ENCODE results near the gene CPA2.
"Not testable (repeated sequence)": the region's sequence is repeated elsewhere in the genome, so short reads cannot be mapped to it uniquely, and the experiment has no call there.

The CPA2 gene

DNA sequence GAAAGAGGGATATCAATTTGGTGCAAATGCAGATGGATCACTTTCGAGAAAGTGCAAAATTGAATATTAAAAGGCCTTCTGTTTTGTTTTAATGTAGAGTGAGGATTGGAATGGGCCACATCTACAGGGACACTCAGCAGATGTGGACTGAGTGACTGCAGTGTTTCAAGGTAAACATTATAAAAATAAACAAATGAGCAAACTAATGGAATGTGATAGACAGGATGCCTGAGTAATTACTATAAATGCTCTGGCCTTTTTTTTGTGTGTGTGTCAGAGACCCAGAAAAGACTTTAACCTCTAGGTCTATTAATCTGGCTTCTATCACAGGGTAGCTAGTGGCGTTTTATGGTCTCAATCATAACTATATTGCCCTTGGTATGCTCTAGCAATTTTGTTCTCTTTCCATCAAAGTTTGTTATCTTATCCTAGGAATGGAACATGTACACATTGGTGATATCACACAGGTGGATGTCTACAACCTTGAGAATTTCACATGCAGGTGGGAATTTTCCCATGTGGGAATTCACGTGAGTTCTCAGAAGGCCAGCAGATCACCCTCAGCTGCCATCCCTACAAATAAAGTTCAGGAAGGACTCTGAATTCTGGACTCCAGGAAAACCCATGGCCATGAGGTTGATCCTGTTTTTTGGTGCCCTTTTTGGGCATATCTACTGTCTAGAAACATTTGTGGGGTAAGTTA is at the start of gene CPA2:
CPA2 (plus strand) TSS at position 606 of the 703 bp plus-strand sequence; CDS start at position 625, 19 bp downstream.
- DNase-seq (ENCODE audit: low read depth in 2 of 2), result no peak

DNA sequence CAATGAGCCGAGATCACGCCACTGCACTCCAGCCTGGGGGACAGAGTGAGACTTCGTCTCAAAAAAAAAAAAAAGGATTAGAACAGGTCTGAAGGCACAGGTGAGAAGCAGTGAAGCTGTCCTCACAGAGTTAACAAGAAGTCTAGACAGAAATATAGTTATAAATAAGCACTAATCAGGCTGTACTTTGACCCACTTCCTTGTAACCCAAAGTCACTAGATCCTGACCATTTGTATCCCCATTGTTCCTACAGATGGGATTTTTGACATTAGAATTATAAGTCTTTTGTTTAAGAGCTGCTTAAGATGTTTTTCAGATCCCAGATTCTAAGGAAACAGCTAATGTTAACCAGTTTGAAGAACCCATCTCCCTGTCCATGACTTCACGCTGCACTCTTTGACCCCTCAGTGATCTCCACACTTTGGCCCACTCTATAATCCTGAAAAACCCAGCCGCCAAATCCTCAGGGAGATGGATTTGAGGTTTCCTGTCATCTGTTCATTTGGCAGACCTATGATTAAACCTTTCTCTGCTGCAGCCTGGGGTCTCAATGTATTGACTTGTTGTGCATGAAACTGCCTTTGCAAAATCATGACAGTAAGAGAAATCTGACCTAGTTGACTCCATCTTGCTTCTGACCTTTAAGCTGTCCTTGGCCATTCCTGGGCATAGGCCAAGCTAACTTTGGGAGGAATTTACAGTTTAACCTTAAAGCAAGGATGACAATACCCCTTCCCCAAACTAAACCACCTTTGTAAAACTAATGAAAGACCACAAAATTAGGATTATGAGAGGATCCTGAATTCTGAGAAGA is 47.6 kb upstream of the CPA2 start:
- DNase-seq (ENCODE audit: low read depth in 2 of 2), result no peak

DNA sequence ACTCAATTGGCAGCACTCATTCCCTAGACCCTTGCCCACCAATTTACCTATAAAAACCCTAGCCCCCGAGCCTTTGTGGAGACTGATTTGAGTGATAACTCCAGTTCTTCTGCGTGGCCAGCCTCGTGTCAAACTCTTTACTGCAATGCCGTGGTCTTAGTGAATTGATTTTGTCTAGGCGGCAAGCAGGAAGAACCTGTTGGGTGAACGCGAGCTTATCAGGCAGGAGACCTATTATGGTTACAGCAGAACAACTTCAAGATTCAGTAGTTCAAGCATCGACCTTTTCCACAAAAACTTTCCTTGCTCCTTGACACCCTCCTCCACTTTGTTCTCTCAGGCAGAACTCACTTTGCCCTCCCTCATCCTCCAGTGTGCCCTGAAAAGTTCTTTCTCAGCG is 46.8 kb upstream of the CPA2 start:
- DNase-seq (ENCODE audit: low read depth in 2 of 2), result no peak

DNA sequence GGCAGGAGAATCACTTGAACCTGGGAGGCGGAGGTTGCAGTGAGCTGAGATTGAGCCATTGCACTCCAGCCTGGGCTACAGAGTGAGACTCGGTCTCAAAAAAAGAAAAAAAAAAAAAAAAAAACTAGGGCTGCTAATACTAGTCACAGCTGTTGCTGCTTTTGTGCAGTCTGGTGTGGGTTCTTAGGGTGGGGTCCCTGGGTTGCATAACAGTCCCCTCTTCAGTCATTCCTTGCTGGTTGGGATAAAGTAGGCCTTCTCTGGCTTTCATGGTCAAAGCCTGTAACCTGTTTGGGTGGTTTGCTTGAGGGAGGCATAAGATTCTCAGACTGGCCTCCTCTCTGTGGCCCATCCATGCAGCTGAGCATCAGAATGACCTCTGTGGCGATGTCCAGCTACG is 44.9 kb upstream of the CPA2 start:
- DNase-seq (ENCODE audit: low read depth in 2 of 2), result no peak

DNA sequence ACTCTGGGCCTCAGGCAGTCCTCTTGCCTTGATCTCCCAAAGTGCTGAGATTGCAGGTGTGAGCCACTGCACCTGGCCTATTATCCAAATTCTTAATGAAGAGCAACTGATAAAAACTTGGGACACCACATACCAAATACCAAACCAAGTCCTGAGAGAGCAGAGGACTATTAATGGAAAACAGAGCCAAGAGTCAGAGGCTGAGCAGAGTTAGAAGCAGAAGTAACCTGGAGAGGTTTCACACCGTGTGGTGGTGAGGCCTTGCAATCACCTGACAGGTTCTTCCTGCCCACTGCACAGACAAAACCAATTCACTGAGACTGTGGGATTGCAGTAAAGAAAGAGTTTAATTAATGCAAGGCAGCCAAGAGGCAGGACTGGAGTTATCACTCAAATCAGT is 43.0 kb upstream of the CPA2 start:
- no peak for DNase-seq (ENCODE audit: low read depth in 2 of 2)

DNA sequence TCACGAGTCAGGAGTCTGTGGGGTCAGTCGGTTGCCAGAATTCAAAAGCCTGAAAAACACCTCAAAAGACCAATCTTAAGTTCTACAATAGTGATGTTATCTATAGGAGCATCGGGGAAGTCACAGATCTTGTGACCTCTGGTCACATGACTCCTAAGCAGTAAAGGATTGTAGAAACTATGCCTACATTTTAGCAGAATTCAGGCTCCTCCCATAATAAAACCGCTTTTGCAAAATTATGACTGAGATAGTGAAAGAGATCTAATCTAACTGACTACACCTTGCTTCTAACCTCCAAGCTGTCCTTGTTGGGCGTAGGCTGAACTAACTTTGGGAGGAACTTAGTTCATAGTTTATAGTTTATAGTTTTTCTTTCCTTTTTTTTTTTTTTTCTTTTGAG is 42.5 kb upstream of the CPA2 start:
- no peak for DNase-seq (ENCODE audit: low read depth in 2 of 2)

DNA sequence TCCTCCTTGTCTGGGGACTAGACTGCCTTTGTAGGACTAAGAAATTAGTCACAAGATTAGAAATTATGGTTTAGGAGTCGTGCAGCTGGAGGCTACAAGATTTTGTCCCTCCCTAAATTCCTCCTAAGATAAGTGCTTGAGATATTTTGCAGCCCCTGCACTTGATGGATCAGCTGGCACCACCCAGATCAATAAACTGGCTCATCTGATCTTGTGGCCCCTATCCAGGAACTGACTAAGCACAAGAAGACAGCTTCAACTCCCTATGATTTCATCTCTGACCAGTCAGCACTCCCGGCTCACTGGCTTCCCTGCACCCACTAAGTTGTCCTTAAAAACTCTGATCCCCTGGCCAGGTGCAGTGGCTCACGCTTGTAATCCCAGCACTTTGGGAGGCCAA is 41.7 kb upstream of the CPA2 start:
- not testable (repeated sequence) for DNase-seq (ENCODE audit: low read depth in 2 of 2)

DNA sequence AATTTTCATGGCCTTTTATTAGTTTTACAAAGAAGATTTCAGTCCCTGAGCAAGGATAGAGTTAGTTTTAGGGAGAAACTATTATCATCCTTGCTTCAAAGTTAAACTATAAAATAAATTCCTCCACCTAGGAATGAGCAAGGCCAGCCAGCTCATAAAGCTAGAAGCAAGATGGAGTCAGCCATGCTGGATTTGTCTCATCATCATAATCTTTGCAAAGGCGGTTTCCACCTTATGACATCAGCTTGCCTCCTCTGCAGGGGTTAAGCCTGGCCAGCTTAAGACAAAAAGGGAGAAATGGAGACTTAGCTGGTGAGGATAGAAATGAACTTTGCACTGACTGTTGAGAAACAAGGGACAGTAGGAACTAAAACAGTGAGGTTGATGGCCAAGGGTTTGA is 40.3 kb upstream of the CPA2 start:
- no peak for DNase-seq (ENCODE audit: low read depth in 2 of 2)

DNA sequence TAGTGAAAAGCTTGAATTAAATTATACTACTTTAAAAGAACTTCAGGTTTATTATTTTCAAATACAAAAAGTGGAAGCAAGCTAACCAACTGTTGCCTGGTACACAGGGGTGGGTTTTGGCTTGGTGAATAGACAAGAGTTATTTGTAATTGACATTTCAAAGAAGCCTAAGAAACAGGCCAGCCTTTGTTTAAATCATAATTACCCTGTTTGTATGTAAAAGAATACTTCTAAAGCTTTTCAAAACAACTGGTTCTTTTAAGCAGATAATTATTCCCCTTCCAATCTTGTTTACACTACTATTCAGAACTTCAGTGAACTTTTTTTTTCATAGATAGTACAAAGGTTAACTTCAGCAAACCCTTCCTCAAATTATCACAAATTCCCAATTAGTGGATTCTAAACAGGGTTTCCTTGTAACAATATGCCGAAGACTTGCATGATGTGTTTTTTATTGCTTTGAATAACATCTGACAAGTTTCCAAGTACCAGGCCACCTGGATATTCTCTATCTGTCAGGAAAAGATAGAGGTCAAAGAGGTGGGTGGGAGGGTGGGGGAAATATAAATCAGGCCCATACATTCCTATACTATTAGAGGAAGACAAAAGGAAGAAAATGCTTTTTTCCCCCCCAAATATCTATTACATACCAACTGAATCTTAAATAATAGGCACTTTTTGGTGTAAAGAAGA is 38.6 kb upstream of the CPA2 start:
- DNase-seq (ENCODE audit: low read depth in 2 of 2), result no peak

DNA sequence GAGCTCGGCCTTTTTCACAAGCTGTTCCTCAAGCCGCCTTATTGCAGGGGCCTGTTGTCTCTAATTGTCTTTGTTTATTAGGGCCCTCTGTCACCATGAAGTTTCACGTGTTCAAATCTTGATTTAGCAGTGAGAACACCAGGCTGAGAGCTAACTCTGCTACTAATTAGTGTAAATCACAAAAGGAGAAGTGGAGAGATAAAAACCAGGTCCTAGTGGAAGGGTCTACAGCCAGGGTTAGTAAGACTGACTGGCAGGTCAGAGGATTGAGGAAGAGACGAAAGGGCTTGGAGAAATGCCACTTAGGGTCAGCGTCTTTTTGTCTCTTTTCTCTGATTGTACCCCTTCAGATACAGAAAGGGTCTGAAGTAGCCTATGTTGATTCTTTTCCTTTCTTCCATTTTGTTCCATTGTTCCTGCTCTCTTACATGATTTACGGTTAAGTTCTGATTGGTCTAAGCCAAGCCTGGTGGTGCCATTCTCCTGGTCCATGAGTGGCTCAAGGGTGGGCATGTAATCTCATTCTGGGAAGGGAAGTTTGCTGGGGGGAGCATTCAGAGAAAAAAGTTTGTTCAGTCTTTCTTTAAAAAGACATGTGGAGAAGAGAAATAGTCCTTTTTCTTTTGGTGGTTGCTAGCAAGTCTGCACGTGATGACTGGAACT is 37.7 kb upstream of the CPA2 start:
- DNase-seq (ENCODE audit: low read depth in 2 of 2), result no peak

DNA sequence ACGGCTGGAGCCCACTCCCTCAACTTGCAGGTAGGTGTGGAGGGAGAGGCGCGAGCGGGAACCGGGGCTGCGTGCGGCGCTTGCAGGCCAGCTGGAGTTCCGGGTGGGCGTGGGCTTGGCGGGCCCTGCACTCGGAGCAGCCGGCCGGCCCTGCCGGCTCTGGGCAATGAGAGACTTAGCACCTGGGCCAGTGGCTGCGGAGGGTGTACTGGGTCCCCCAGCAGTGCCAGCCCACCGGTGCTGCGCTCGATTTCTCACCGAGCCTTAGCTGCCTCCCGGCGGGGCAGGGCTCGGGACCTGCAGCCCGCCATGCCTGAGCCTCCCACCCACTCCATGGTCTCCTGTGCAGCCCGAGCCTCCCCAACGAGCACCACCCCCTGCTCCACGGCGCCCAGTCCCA is 36.7 kb upstream of the CPA2 start:
- DNase-seq (ENCODE audit: low read depth in 2 of 2), result not testable (repeated sequence)

DNA sequence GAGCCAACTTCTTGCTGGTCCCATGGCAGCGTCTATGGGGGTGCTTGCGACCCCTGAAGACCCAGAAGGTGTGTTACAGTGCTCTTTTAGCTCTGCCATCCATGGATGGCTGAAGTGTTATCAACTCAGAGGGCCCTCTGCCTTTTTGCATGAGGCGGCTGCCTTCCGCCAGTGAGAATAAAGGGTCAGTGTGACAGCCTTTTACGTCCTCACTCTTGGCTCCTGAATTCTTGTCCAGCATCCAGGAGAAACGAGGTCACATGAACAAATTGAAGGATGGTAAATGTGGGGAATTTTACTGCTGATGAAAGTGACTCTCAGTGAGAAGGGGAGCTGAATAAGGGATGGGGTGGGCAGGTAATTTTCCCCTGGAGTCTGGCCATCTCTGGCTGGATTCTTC is 34.9 kb upstream of the CPA2 start:
- no peak for DNase-seq (ENCODE audit: low read depth in 2 of 2)

DNA sequence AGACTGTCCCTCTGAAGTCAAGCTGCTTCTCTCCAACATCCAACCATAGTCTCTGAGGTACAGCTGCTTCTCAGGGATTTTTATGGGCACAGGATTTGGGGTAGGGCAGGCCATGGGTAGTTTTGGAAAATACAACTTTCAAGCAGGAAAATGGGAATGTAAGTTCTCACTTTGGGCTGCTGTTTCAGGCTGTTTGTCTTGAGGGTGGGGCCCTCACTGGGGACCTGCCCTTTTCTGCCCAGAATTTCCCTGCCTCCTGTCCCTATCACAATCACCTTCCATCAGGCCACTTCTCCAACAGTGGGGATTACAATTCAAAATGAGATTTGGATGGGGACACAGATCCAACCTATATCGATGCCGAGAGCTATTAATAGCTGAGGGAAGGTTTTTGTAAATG is 34.5 kb upstream of the CPA2 start:
- no peak for DNase-seq (ENCODE audit: low read depth in 2 of 2)

DNA sequence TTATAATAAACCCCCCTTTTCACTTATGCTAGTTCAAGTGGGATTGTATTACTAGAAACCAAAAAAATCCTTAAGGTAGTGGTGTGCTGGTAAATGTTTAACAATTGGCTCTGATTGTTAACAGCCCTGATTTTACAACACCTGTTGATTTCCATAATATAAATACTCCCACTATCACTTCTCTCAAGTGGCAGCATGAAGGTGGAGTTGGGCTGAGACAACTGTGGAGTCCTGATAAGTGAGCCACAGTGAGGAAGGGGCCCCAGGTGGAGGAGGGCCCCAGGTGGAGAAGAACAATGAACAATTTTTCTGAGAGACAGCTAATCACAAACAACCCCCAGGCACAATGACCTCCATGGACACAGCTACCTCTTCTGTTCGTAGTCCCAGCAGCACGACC is 32.6 kb upstream of the CPA2 start:
- no peak for DNase-seq (ENCODE audit: low read depth in 2 of 2)

DNA sequence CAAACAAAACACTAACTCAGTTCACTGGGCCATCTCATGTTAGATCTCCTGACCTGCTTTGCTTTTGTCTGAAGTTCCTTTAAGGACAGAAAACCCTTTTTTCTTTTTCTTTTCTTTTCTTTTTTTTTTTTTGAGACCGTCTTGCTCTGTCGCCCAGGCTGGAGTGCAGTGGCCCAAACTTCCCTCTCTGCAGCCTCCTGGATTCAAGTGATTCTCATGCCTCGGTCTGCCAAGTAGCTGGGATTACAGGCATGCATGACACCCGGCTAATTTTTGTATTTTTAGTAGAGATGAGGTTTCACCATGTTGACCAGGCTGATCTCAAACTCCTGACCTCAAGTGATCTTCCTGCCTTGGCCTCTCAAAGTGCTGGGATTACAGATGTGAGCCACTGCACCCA is 30.3 kb upstream of the CPA2 start:
- DNase-seq (ENCODE audit: low read depth in 2 of 2), result not testable (repeated sequence)

DNA sequence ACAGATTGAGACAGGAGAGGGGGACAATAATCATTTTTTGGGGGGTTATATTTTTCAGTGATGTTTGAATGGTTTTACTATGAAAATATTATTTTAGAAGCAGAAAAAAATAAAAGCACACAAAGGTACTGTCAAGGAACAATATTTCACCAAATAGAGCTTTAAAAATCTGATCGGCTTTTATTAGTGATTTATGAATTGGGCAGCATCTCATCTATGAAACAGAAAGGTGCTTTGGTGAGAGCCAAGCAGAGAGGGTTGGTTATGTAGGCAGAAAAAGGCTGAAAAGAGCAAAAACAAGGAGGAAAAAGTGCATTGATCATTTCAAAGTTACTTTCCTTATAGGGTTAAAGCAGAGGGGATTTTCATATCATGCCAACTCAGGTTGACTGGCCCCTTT is 26.4 kb upstream of the CPA2 start:
- no peak for DNase-seq (ENCODE audit: low read depth in 2 of 2)

DNA sequence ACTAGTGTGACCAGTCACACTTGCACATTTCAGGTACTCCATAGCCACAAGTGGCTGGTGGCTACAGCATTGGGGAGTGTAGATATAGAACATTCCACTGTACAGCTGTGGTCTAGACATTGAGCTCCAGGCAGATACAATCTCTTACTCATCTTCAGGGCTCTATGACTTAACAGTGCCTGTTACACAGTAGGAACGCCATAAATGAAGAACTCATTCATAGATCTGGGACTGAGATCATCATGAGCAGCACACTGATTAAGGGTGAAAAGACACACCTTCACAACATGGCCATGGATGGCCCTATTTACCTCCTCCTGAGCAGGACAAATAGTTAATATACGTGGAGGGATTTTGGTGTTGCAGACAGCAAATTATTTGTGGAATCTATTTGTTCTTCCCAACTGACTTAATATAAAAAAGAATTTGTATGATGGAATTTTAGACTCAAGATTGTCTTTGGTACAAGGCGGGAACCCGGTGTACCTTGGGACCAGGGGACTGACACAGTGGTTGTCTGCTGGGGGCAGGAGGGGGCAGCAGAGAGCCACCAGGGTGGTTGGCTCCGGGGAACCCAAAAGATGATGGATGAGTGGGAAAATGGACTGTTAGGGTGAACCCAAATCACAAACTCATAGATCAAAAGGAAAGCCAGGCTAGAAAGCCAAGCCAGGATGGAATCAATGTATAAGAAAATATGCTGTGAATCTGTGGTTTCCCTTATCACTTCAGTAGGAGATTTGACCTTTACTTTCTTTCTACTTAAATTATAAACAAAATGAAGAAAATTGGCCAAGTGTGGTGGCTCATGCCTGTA is 24.3 kb upstream of the CPA2 start:
- DNase-seq (ENCODE audit: low read depth in 2 of 2), result peak; percentile 6 to 35

DNA sequence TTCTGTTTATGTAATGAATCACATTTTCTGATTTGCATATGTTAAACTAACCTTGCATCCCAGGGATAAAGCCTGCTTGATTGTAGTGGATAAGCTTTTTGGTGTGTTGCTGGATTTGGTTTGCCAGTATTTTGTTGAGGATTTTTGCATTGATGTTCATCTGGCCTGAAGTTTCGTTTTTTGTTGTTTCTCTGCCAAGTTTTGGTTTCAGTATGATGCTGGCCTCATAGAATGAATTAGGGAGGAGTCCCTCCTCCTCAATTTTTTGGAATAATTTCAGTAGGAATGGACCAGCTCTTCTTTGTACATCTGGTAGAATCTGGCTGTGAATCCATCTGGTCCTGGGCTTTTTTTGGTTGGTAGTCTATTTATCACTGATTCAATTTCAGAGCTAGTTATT is 23.2 kb upstream of the CPA2 start:
- DNase-seq (ENCODE audit: low read depth in 2 of 2), result not testable (repeated sequence)

DNA sequence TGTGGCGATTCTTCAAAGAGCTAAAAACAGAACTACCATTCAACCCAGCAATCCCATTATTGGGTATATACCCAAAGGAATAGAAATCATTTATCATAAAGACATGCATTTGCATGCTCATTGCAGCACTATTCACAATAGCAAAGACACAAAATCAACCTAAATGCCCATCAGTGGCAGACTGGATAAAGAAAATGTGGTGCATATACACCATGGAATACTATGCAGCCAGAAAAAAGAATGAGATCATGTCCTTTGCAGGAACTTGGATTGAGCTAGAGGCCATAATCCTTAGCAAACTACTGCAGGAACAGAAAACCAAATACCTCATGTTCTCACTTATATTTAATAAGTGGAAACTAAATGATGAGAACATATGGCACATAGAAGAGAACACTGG is 20.2 kb upstream of the CPA2 start:
- not testable (repeated sequence) for DNase-seq (ENCODE audit: low read depth in 2 of 2)

DNA sequence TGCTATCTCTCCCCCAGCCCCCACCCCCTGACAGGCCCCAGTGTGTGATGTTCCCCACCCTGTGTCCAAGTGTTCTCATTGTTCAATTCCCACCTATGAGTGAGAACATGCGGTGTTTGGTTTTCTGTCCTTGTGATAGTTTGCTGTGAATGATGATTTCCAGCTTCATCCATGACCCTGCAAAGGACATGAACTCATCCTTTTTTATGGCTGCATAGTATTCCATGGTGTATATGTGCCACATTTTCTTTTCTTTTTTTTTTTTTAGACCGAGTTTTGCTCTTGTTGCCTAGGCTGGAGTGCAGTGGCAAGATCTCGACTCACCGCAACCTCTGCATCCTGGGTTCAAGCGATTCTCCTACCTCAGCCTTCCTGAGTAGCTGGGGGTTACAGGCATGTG is 17.8 kb upstream of the CPA2 start:
- DNase-seq (ENCODE audit: low read depth in 2 of 2), result not testable (repeated sequence)

DNA sequence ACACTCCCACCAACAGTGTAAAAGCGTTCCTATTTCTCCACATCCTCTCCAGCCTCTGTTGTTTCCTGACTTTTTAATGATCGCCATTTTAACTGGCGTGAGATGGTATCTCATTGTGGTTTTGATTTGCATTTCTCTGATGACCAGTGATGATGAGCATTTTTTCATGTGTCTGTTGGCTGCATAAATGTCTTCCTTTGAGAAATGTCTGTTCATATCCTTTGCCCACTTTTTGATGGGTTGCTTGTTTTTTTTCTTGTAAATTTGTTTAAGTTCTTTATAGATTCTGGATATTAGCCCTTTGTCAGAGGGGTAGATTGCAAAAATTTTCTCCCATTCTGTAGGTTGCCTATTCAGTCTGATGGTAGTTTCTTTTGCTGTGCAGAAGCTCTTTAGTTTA is 17.0 kb upstream of the CPA2 start:
- DNase-seq (ENCODE audit: low read depth in 2 of 2), result not testable (repeated sequence)

Data from stimulated activated CD8-positive, alpha-beta memory T cell treated with anti-CD3 and anti-CD28 coated beads, Interleukin-7, amount 100 ng/mL, for 1 hour (primary cell).